Parathyroid adenoma (tissue), 2 donors: ENCODE data around the gene PTPN21.

Source experiments
- H2AFZ ChIP-seq: fragments of 300-600 bp; sonication (generic); one replicate; pipeline ENCODE4 v1.7.0; 2017; ENCODE audit warnings: antibody characterized with exemption, mild to moderate bottlenecking
- H3K27ac ChIP-seq: fragments of 300-600 bp; sonication (generic); one replicate; pipeline ENCODE4 v1.7.0; 2017
- H3K27me3 ChIP-seq: fragments of 300-600 bp; sonication (generic); one replicate; pipeline ENCODE4 v1.7.0; 2017; ENCODE audit warnings: low read length; ENCODE audit not compliant: control insufficient read depth, insufficient read depth
- H3K36me3 ChIP-seq: fragments of 300-600 bp; sonication (generic); one replicate; pipeline ENCODE4 v1.7.0; 2017; ENCODE audit warnings: low read length; ENCODE audit not compliant: control insufficient read depth, insufficient read depth
- H3K4me1 ChIP-seq: fragments of 300-600 bp; sonication (generic); one replicate; pipeline ENCODE4 v1.7.0; 2017; ENCODE audit warnings: control low read depth
- H3K4me2 ChIP-seq: fragments of 300-600 bp; sonication (generic); one replicate; pipeline ENCODE4 v1.7.0; 2017; ENCODE audit warnings: low read length
- H3K4me3 ChIP-seq: fragments of 300-600 bp; sonication (generic); one replicate; pipeline ENCODE4 v1.7.0; 2017; ENCODE audit warnings: low read depth, low read length
- H3K79me2 ChIP-seq: fragments of 300-600 bp; sonication (generic); one replicate; pipeline ENCODE4 v1.7.0; 2017; ENCODE audit warnings: control low read depth
- H3K9ac ChIP-seq: fragments of 300-600 bp; sonication (generic); one replicate; pipeline ENCODE4 v1.7.0; 2017; ENCODE audit warnings: mild to moderate bottlenecking
- H3K9me3 ChIP-seq: fragments of 300-600 bp; sonication (generic); one replicate; pipeline ENCODE4 v1.7.0; 2017; ENCODE audit warnings: low read length; ENCODE audit not compliant: control insufficient read depth
- TF ChIP-seq, protein P1 (sequence below): fragments of 300-600 bp; sonication (generic); IDR thresholded peaks from one replicate; pipeline ENCODE4 v1.7.0; 2017; ENCODE audit warnings: antibody characterized with exemption, mild to moderate bottlenecking
- donor health status: primary hyperparathyroidism.

Gene PTPN21

DNA sequence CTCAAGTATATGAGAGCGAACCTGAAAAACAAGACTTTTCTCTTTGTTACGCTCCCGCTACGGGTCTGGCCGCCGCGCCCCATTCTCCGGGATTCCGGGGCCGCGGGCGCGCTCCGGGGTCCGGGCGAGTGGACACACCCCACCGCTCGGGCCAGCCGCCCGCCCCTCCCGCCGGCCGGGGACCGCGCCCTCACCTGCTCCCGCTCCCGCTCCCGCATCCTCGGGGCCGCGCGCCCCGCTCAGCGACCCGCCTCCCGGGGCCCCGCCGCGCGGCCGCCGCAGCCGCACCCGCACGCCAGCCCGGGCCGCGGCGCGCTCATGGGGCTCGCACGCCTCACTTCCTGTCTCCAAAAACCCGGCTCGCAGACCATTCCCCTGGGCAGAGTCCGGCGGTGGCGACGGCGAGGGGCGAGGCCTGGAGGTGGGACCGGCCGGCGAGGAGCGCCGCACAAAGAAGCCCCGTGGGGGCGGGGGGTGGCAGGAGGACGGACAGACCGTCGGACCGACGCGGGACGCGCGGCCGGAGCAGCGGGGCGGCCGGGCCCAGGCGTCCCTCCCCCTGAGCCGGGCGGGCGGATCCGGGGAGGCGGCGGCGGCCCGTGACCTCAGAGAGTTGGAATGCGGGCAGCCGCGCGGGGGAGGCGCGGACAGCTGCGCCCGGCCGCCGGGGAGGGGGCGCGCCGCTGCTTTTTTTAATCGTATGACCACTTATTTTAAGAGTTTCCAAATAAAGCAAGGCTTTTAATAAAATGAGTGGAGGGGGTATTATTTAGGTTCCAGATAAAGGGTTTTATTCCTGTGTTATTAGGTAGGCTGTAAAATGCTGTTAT is at the start of gene PTPN21:
PTPN21 (minus strand) TSS at position 551 of the 830 bp plus-strand sequence. CDS start 4,590 bp downstream, outside the sequence.
- no peaks in the 10 kb centered on the region for H3K27me3 ChIP-seq
- H3K36me3 ChIP-seq, result no peaks in the 10 kb centered on the region
- peaks cover 5% of the 10 kb centered on the region for H3K4me1 ChIP-seq
- H3K27ac ChIP-seq, result peak within 1 kb of the TSS; percentile 72
- H3K9ac ChIP-seq, result no peak within 1 kb of the TSS
- peaks cover 5% of the 10 kb centered on the region for H3K79me2 ChIP-seq
- peak within 1 kb of the TSS; percentile 70 for H3K4me2 ChIP-seq
- H3K9me3 ChIP-seq, result no peaks in the 10 kb centered on the region
- H2AFZ ChIP-seq, result peak within 1 kb of the TSS; percentile 84
- TF ChIP-seq, protein P1, sequence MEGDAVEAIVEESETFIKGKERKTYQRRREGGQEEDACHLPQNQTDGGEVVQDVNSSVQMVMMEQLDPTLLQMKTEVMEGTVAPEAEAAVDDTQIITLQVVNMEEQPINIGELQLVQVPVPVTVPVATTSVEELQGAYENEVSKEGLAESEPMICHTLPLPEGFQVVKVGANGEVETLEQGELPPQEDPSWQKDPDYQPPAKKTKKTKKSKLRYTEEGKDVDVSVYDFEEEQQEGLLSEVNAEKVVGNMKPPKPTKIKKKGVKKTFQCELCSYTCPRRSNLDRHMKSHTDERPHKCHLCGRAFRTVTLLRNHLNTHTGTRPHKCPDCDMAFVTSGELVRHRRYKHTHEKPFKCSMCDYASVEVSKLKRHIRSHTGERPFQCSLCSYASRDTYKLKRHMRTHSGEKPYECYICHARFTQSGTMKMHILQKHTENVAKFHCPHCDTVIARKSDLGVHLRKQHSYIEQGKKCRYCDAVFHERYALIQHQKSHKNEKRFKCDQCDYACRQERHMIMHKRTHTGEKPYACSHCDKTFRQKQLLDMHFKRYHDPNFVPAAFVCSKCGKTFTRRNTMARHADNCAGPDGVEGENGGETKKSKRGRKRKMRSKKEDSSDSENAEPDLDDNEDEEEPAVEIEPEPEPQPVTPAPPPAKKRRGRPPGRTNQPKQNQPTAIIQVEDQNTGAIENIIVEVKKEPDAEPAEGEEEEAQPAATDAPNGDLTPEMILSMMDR, result peak; percentile 7
- H3K4me3 ChIP-seq, result peak within 1 kb of the TSS; percentile 76

DNA sequence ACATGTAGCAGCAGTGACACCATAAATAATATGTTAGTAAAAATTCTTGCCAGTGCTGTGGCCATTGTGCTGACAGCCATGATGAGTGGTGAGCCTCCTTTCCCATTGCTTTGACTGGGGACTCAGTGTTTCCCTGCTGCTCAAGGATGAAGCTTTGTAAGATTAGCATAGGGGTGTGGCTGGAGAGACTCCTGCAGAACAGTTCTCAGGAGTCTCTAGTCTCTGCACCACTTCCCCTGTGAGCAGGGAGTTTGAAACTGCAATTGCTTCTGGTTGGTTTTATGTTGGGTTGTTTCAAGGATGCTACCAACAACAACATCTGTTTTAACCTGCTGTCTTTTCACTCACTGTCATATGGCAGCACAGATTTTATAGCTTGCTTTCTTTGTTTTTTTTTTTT is 49.4 kb upstream of the PTPN21 start:
- H3K27me3 ChIP-seq, result no peaks in the 10 kb centered on the region
- no peak overlapping the region for H3K27ac ChIP-seq
- peaks cover 3% of the 10 kb centered on the region for H3K79me2 ChIP-seq
- no peaks in the 10 kb centered on the region for H3K4me1 ChIP-seq
- H3K4me2 ChIP-seq, result no peak overlapping the region
- H2AFZ ChIP-seq, result no peak overlapping the region
- H3K9ac ChIP-seq, result no peak overlapping the region
- no peaks in the 10 kb centered on the region for H3K9me3 ChIP-seq
- H3K4me3 ChIP-seq, result no peak overlapping the region
- TF ChIP-seq, protein P1, result no peak
- no peaks in the 10 kb centered on the region for H3K36me3 ChIP-seq

DNA sequence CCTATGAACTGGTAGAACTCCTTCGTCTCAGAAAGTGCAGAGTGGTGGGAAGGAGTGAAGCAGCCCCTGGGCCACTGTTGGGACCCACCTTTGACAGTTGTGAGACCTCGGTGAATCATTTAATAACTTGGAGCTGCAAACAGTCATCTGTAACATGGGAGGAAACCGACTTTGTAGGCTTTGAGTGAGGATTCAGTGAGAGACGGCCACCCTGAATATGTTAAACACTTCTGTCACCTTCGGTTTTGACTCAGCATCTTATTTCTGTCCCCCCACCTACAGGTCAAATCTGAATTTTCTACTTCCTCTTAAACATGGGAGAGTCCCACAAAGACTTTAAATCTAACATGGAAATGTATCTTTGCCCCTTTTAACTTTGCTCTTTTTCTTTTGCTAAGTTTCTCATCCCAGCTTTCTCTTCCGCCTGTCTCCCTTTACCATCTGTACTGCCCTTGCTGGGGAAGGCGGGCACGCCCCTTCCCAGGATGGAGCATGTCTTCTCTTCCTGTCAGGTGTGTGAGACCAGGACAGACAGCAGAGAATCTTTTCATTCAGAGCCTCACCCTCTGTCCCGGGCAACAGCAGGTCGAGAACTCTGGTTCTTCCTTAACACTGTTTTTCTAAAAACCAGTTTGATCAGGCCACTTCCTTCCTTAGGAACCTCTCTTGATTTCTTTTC is 45.1 kb upstream of the PTPN21 start:
- no peaks in the 10 kb centered on the region for H3K36me3 ChIP-seq
- H3K27me3 ChIP-seq, result no peaks in the 10 kb centered on the region
- H3K9ac ChIP-seq, result no peak overlapping the region
- H3K79me2 ChIP-seq, result peaks cover 20% of the 10 kb centered on the region
- no peak overlapping the region for H2AFZ ChIP-seq
- TF ChIP-seq, protein P1, result no peak
- H3K4me2 ChIP-seq, result no peak overlapping the region
- H3K27ac ChIP-seq, result no peak overlapping the region
- H3K9me3 ChIP-seq, result no peaks in the 10 kb centered on the region
- H3K4me1 ChIP-seq, result no peaks in the 10 kb centered on the region
- no peak overlapping the region for H3K4me3 ChIP-seq

- no peaks in the 10 kb centered on the region for H3K9me3 ChIP-seq
- peaks cover 20% of the 10 kb centered on the region for H3K79me2 ChIP-seq
- no peaks in the 10 kb centered on the region for H3K27me3 ChIP-seq
- H3K27ac ChIP-seq, result no peak overlapping the region
- no peak overlapping the region for H2AFZ ChIP-seq
- H3K4me2 ChIP-seq, result no peak overlapping the region
- no peaks in the 10 kb centered on the region for H3K4me1 ChIP-seq
- no peak overlapping the region for H3K9ac ChIP-seq
- no peak overlapping the region for H3K4me3 ChIP-seq
- no peaks in the 10 kb centered on the region for H3K36me3 ChIP-seq
- TF ChIP-seq, protein P1, result no peak
Measured at GRCh38 chr14:88599326-88599725, 44.5 kb upstream of the PTPN21 start.
